K562 (cell line): ENCODE data around the gene KCNH3. TPM values are rescaled to one million over a fixed set of nuclear protein-coding genes. Genes with fewer than 3 reads are reported as not detected.
A peak's percentile ranks its signal among the peaks of the same experiment; 100 is the strongest.

Source experiments
- ATAC-seq: fragments of 200-7000 bp; cut with Tn5 transposase; 3 replicates; pipeline ENCODE4 v1.9.1; 2020; ENCODE audit warnings: moderate library complexity
- BruUV-seq: library from RNA; stranded (reverse); fragments of 400-500 nt; replicated peaks from 2 replicates; lab custom pipeline; 2021; lab: Mats Ljungman, UMichigan
- CTCF ChIA-PET: fragments of 300-600 bp; formaldehyde crosslinking; extraction: SDS; loops from one replicate; lab custom pipeline; 2021; ENCODE audit warnings: low intra/inter-chr PET ratio; lab: Yijun Ruan, JAX
- POLR2A ChIA-PET: fragments of 300-600, 350-650 bp; sonication (Branson Sonifier 250); formaldehyde crosslinking; extraction: SDS; loops from one replicate; lab custom pipeline; 2021; ENCODE audit warnings: antibody characterized with exemption, inconsistent platforms; lab: Yijun Ruan, JAX
- DNase-seq, 4 experiments: peaks; one replicate each; pipeline versions ENCODE4 v3.0.0 to v3.0.0-alpha.2; 2011 to 2018; ENCODE audit warnings: low spot score in 3 of 4, mixed read lengths in 3 of 4; ENCODE audit errors: extremely low read depth in 1 of 4
- FAIRE-seq: peaks from 2 replicates; lab custom pipeline; 2011; peaks lifted over from hg19 to GRCh38; lab: Jason Lieb, UNC
- H2AFZ ChIP-seq: 2 replicates; pipeline ENCODE4 v1.6.0; 2011; ENCODE audit warnings: low read depth, low read length, control low read depth, inconsistent platforms
- H3K27ac ChIP-seq: fragments of 200-600 bp; 3 replicates; pipeline ENCODE4 v1.8.0; 2011; ENCODE audit warnings: low read depth, mild to moderate bottlenecking, control low read depth, inconsistent platforms, low read length, moderate library complexity, mixed read lengths; ENCODE audit errors: extremely low read depth
- H3K27me3 ChIP-seq, 2 experiments: fragments of 300-600 bp in 1 of 2; 2 replicates in 1 of 2; 3 replicates in 1 of 2; pipeline versions ENCODE4 v1.6.0 to v1.8.0; 2011; ENCODE audit warnings: inconsistent platforms in 2 of 2, low read length in 2 of 2, mild to moderate bottlenecking in 1 of 2, mixed read lengths in 1 of 2, moderate library complexity in 1 of 2; ENCODE audit not compliant: control insufficient read depth in 2 of 2, insufficient read depth in 2 of 2
- H3K36me3 ChIP-seq: fragments of 300-600 bp; 3 replicates; pipeline ENCODE4 v1.8.0; 2011; ENCODE audit warnings: mild to moderate bottlenecking, low read length, inconsistent platforms; ENCODE audit not compliant: control insufficient read depth, insufficient read depth
- H3K4me1 ChIP-seq, 2 experiments: fragments of 200-600 bp in 1 of 2; replicated peaks in 1 of 2; 2 replicates in 1 of 2; 3 replicates in 1 of 2; pipeline versions ENCODE4 v1.5.1 to v1.8.0; 2011; ENCODE audit warnings: inconsistent platforms in 2 of 2, low read length in 2 of 2, mild to moderate bottlenecking in 1 of 2, mixed read lengths in 1 of 2, moderate library complexity in 1 of 2; ENCODE audit not compliant: control insufficient read depth in 2 of 2, insufficient read depth in 2 of 2
- H3K4me2 ChIP-seq: 2 replicates; pipeline ENCODE4 v1.6.1; 2011; ENCODE audit warnings: low read length, control low read depth, inconsistent platforms, mixed read lengths; ENCODE audit not compliant: insufficient read depth
- H3K4me3 ChIP-seq: fragments of 200-600 bp; sonication (generic), shearing (Covaris generic); 2 replicates; pipeline ENCODE4 v1.5.1; 2016; ENCODE audit warnings: control low read depth, inconsistent platforms
- H3K79me2 ChIP-seq: fragments of 200-600 bp; 3 replicates; pipeline ENCODE4 v1.8.0; 2011; ENCODE audit warnings: low read length, inconsistent platforms; ENCODE audit not compliant: control insufficient read depth, insufficient read depth
- H3K9ac ChIP-seq, 2 experiments: 2 replicates each; pipeline versions ENCODE4 v1.6.0 to v1.6.1; 2011; ENCODE audit warnings: low read depth in 2 of 2, low read length in 2 of 2, control low read depth in 1 of 2, inconsistent platforms in 1 of 2, mild to moderate bottlenecking in 1 of 2, mixed read lengths in 1 of 2; ENCODE audit not compliant: insufficient read depth in 1 of 2
- H3K9me1 ChIP-seq: one replicate; pipeline ENCODE4 v1.6.0; 2011; ENCODE audit warnings: inconsistent platforms, mild to moderate bottlenecking, low read length, moderate library complexity; ENCODE audit not compliant: control insufficient read depth, insufficient read depth
- H3K9me3 ChIP-seq: replicated peaks from 2 replicates; pipeline ENCODE4 v1.5.1; 2011; ENCODE audit warnings: low read depth, low read length, inconsistent platforms; ENCODE audit not compliant: control insufficient read depth, insufficient read depth
- H4K20me1 ChIP-seq: replicated peaks from 2 replicates; pipeline ENCODE4 v1.6.1; 2011; ENCODE audit warnings: low read length, inconsistent platforms, mixed read lengths; ENCODE audit not compliant: control insufficient read depth, insufficient read depth
- BACH1 ChIP-seq: fragments of 200-800 bp; sonication (Bioruptor generic); IDR thresholded peaks from 2 replicates; pipeline ENCODE4 v1.6.1; 2016; ENCODE audit warnings: missing genetic modification characterization, missing compliant biosample characterization
- FOSL1 ChIP-seq: fragments of 200-800 bp; sonication (Bioruptor generic); conservative IDR thresholded peaks from 2 replicates; pipeline ENCODE4 v1.6.1; 2016; ENCODE audit warnings: missing genetic modification characterization, missing compliant biosample characterization
- HLTF ChIP-seq: fragments of 450-650 bp; IDR thresholded peaks from 2 replicates; pipeline ENCODE4 v1.6.1; 2016
- ZNF133 ChIP-seq: fragments of 250-450 bp; sonication (Bioruptor Pico); IDR thresholded peaks from 2 replicates; pipeline ENCODE4 v1.4.0; 2020; ENCODE audit warnings: mild to moderate bottlenecking
- WGBS: fragments of 100-300 bp; shearing (Covaris generic); methylation state at CpG from one replicate; pipeline ENCODE4 v1.1.6; 2016; ENCODE audit warnings: low coverage, mixed read lengths; ENCODE audit not compliant: insufficient coverage; ENCODE audit errors: missing lambda C conversion rate; 5-methylcytosine and 5-hydroxymethylcytosine counted together
- in situ Hi-C: fragments of 300-500 bp; cut with MboI; formaldehyde crosslinking; loops from 4 replicates; pipeline ENCODE4 v1.15.0; 2018; ENCODE audit warnings: inconsistent platforms, mixed read lengths
- intact Hi-C: fragments of 100-400 bp; cut with micrococcal nuclease; formaldehyde crosslinking; loops from 2 replicates; pipeline ENCODE4 v1.14.2; 2022
- polyA plus RNA-seq, 8 experiments: library from polyadenylated mRNA; depleted of rRNA in 4 of 8; stranded (reverse) in 5 of 8; unstranded in 3 of 8; fragments of >200 nt; fragmentation: Nextera tagmentation in 2 of 8; fragmentation: Illumina TruSeq in 1 of 8; extraction: Ambion mirVana in 2 of 8; extraction: Trizol in 1 of 8; gene quantifications; 2 replicates each; pipeline versions ENCODE4 v1.2.1 to v1.2.3, GENCODE V29; 2011 to 2014; ENCODE audit warnings: inconsistent platforms in 1 of 8, missing spikeins in 1 of 8
- total RNA-seq, 7 experiments: library from RNA; depleted of rRNA in 6 of 7; stranded (reverse); fragments of >200 nt in 6 of 7; fragmentation: Illumina TruSeq in 2 of 7; extraction: Trizol in 2 of 7; gene quantifications; 2 replicates each; pipeline versions ENCODE4 v1.2.1 to v1.2.3, GENCODE V29; 2011 to 2021; ENCODE audit warnings: low replicate concordance in 1 of 7
- TF ChIP-seq, protein P1 (sequence below), 3 experiments: IDR thresholded peaks in 2 of 3; conservative IDR thresholded peaks in 1 of 3; 2 replicates each; pipeline ENCODE4 v1.5.1; 2011 to 2012; ENCODE audit warnings: low read length in 3 of 3, mild to moderate bottlenecking in 3 of 3, control low read depth in 2 of 3, improper control_type of control experiment in 1 of 3, inconsistent platforms in 1 of 3, low read depth in 1 of 3, mixed read lengths in 1 of 3, moderate library complexity in 1 of 3; ENCODE audit not compliant: insufficient read depth in 2 of 3

The KCNH3 gene
- total and polyA plus RNA-seq, 9 of the 15 experiments (the other 6 are each of a cell fraction or from before 2014, with no cell fraction given), result 0.01 to 0.09 TPM; not detected in 7

GRCh38 chr12:49489154-49489553 lies 49.7 kb upstream of the KCNH3 start:
- H3K4me3 ChIP-seq, result no peak overlapping the region
- no peak overlapping the region for H3K27ac ChIP-seq
- 86% methylated on average over 3 of the region's 3 CpGs for WGBS
- no peak overlapping the region for H3K4me2 ChIP-seq
- no peaks in the 10 kb centered on the region for H4K20me1 ChIP-seq
- TF ChIP-seq, protein P1, sequence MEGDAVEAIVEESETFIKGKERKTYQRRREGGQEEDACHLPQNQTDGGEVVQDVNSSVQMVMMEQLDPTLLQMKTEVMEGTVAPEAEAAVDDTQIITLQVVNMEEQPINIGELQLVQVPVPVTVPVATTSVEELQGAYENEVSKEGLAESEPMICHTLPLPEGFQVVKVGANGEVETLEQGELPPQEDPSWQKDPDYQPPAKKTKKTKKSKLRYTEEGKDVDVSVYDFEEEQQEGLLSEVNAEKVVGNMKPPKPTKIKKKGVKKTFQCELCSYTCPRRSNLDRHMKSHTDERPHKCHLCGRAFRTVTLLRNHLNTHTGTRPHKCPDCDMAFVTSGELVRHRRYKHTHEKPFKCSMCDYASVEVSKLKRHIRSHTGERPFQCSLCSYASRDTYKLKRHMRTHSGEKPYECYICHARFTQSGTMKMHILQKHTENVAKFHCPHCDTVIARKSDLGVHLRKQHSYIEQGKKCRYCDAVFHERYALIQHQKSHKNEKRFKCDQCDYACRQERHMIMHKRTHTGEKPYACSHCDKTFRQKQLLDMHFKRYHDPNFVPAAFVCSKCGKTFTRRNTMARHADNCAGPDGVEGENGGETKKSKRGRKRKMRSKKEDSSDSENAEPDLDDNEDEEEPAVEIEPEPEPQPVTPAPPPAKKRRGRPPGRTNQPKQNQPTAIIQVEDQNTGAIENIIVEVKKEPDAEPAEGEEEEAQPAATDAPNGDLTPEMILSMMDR (IDR thresholded peaks at IDR 0.05 in 2 of 3, conservative IDR thresholded peaks at IDR 0.05 in 1 of 3; ENCODE audit: insufficient read depth in 2 of 3, low read depth in 1 of 3, low read length in 3 of 3), result no peak
- intact Hi-C loops (no loop called here), in situ Hi-C loops (no loop called here)
- no peak overlapping the region for H2AFZ ChIP-seq
- DNase-seq (no peak), ATAC-seq (no peak), FAIRE-seq (no peak)
- H3K79me2 ChIP-seq, result no peaks in the 10 kb centered on the region
- H3K9ac ChIP-seq, result no peak overlapping the region
- no TSS peak for BruUV-seq
- CTCF ChIA-PET, result no interaction called here
- H3K9me1 ChIP-seq, result no peaks in the 10 kb centered on the region
- no peaks in the 10 kb centered on the region; the same call in 2 of the 3 replicates for H3K36me3 ChIP-seq
- POLR2A ChIA-PET, result no interaction called here
- H3K9me3 ChIP-seq, result no peaks in the 10 kb centered on the region
- H3K27me3 ChIP-seq, result no peaks in the 10 kb centered on the region
- H3K4me1 ChIP-seq, result no peaks in the 10 kb centered on the region

DNA sequence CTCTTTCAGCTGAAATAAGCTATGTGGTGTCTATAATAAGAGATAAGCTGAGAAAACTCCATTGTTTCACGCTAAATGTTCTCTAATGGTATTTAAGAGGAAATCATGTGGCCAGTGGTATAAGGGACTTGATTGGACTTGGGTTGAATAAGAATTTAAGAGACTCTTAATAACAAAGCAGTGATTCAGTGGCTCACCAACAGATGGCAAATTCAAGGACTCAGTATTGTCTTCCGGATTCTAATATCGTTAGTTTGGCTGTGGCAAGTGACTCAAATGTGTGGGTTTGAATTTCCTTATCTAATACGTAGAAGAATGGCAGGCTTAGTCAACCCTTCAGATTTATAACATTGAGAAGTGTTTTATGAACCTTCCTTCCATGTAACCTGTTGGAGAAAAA lies 49.1 kb upstream of the KCNH3 start:
- Histone ChIP-seq H3K36me3 (peaks cover 1% of the 10 kb centered on the region; the same call in 2 of the 3 replicates), H3K4me1 (no peaks in the 10 kb centered on the region), H2AFZ (no peak overlapping the region), H3K9ac (no peak overlapping the region), H3K4me2 (no peak overlapping the region), H3K27ac (no peak overlapping the region), H4K20me1 (no peaks in the 10 kb centered on the region), H3K9me1 (no peaks in the 10 kb centered on the region), H3K79me2 (no peaks in the 10 kb centered on the region), H3K4me3 (no peak overlapping the region), H3K9me3 (no peaks in the 10 kb centered on the region), H3K27me3 (no peaks in the 10 kb centered on the region)
- WGBS, result 46% methylated on average over 4 of the region's 4 CpGs
- CTCF ChIA-PET, result no interaction called here
- in situ Hi-C loops (no loop called here), intact Hi-C loops (no loop called here)
- ATAC-seq (no peak), DNase-seq (no peak), FAIRE-seq (no peak)
- POLR2A ChIA-PET, result interaction anchor here (0.5 kb wide), 1 partner anchor 222 kb away, joined by 3 read pairs; no protein-coding TSS in a partner anchor
- BruUV-seq, result no TSS peak
- no peak for TF ChIP-seq ZNF133
- TF ChIP-seq FOSL1, result peak; percentile 45
- no peak for TF ChIP-seq BACH1
- TF ChIP-seq HLTF, result no peak
